ENCODE measurements around the gene ACIN1.

DNA sequence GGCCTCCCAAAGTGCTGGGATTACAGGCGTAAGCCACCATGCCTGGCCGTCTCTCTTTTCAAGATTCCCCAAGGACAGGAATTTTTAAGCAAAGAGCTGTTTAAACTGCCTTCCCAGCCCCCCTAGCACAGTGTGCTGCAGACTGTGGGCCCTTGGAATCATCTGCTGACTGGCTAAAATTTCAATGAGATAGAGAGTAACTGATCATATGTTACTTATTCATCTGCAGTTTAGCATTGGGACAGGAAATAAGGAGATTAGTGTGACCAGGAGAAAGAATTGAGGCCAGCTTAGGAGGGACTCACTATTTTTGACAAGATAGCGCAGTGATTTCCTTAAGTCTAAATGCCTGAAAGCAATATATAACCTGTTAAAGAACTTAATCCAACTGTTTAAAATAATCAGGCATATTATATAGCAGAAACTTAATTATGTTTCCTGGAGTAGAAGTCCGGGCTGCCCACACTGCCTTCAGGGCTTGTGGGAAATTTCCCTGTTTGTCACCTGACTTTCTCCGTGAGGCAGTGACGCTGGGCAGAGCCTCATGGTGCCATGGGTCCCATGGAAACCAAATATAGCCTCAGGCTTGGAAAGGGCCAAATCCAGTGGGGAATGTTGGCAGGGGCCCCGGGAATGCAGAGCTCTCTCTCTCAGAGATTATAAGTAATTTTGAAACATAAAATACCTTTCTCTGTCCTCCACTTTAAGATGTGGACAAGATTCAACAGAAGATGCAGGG lies 46.9 kb upstream of the ACIN1 start:
- TF ChIP-seq, protein P1, sequence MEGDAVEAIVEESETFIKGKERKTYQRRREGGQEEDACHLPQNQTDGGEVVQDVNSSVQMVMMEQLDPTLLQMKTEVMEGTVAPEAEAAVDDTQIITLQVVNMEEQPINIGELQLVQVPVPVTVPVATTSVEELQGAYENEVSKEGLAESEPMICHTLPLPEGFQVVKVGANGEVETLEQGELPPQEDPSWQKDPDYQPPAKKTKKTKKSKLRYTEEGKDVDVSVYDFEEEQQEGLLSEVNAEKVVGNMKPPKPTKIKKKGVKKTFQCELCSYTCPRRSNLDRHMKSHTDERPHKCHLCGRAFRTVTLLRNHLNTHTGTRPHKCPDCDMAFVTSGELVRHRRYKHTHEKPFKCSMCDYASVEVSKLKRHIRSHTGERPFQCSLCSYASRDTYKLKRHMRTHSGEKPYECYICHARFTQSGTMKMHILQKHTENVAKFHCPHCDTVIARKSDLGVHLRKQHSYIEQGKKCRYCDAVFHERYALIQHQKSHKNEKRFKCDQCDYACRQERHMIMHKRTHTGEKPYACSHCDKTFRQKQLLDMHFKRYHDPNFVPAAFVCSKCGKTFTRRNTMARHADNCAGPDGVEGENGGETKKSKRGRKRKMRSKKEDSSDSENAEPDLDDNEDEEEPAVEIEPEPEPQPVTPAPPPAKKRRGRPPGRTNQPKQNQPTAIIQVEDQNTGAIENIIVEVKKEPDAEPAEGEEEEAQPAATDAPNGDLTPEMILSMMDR (conservative IDR thresholded peaks at IDR 0.05), result no peak
- no peak for TF ChIP-seq EZH2 (IDR thresholded peaks at IDR 0.05; ENCODE audit: low read depth)
